HPDE6-E6E7 (cell line): ENCODE measurements around the gene SYT6.

Experiments
- DNase-seq: peaks from one replicate; pipeline ENCODE4 v3.0.0; 2011; ENCODE audit warnings: missing footprints; ENCODE audit errors: extremely low spot score

SYT6 gene

DNA sequence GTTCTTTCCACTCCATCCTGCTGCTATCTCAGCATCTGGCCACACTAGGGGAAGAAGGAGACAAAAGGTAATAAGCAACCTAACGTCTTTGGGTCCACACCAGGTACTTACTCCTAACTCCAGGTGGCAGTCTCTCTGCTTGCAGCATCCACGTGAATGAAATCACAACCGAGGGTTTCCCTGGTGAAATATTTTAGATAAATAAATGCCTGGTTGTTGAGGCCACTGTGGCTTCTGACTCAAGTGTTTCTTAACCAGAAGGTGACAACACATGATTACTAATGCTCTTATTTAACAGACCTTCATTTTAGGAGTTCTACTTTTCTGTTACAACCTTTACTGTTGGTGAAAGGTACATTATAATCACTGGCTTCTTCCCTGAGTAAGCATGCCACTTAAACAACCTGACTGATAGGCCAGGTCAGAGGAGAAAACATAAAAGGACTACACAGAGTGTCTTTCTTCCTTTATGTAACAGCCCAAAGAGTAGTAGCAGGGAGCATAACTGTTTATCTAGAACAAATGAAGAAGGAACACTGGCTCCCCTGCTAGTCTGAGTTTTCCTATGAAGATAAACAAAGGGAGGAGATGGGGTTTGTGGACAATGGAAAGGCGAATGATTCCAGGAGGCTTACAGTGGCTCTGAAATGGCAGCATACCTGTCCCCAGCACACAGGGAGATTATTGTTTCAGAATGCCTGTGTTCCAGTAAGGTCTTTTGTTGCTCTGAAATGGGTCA lies 59.9 kb downstream of the SYT6 start:
- peak; percentile 34 for DNase-seq

DNA sequence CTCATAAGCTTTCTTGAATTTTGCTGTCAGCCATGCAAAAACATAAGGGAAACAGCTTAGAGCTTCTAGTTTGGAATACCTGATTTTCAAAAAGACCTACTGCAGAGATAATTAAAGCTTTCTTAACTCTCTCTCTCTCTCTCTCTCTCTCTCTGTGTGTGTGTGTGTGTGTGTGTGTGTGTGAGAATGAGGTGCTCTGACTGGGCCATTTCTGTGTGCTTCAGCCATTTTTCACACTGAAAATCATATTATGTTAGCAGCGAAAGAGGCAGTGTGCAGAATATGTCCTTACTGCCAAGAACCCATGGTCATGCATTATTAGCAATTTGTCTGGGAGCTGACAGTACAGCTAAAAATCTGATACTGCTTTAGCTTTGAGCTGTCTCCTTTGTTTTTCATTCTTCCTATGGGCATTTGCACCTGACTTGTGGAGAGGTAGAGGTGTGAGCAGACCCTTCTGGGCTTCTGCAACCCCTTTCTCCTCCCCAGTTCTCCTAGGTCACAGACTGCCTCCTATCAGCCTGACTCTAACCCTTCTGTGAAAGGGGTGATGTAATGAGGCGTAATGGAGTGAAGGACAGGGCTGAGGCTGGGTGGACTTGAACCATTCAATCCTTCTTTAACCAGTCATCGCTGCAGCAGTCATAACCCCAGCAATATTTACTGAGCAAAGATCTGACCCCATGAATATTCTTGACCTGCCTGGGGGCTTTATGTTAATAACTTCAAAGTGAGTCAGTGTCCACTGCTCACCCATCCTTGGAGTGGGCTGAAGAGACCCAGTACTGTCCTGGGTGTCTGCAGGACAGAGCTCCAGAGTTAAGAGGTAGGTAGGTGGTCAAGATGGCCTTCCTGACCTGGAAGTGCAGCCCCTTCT lies 61.2 kb downstream of the SYT6 start:
- no peak for DNase-seq

DNA sequence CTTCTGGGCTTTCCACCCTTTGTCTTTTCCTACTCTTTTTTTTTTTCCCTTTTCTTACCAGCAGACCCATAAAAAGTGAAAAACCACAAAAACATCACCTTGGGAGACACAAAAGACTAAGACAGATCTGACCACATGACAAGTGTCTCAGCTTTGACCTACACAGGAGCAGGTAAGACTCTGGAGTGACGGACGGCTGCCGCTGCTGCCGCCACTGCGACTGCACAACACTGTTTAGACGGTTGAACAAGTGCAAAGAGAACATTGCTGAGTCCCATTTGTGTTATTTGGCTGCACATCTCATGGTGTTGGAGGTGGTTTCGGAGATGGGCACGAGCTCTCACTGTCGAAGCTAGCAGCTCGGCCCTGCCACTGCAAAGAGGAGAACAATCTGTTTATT lies 62.0 kb downstream of the SYT6 start:
- DNase-seq: no peak

DNA sequence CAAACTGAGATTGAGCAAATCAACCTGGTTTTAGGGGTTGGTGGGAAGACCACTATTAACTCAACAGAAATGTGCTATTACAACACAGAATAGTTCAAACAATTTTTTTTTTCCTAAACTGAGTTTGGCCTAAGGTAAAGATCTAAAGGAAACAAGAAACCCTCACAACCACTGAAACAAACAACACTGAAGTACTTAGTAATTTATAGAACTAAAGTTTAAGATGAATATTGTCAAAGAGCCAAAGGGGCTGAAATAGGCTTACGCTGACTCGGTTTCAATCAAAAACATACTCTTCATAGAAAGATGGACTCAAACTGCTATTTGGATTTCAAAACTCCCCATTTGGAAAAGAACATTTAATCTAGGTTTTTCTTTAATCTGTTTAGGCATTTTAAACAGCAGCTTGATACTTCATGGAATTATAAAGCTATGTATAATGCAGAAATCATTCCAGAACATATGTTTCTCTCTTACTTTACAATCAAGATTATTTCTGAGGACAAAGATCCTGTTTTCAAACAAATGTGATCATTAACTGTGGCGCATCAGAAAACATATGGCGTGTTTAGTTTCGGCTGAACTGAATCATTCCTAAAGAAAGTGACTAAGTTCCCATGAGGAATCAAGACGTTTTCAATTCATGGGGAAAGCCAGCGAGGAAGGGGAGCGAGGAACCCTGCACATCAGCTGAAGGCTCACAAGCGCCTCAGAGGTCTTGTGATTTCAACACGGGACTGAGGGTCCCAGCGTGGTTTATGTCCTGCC lies 62.7 kb downstream of the SYT6 start:
- DNase-seq: no peak

DNA sequence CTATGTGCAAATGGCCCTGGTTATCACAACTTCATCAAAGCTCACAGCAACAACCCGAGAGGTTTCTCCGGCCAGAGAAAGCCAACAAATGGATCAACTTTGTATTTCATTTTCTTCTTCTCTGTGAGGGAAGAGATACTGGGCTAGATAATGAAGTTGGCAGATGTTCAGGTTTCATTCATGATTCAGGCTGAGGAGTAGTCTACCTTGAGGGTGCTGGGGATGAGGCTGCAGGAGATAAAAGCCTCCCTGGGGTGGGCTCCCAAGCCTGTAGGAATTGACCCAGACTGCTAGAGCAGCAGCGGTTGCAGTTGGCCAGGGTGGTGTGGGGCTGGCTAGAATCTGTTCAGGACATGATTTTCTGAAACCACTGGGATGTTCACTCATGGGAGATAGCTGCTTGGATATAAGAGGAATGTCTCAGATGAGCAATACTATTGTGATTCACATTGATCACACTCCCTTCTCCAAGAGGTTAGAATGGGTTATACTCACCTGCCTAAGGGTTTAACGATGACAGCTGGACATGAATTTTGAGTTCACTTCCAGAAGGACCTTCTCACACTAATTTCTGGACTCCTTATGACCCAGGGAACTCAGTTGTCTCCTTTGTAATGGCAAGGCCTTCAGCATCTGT lies 64.0 kb downstream of the SYT6 start:
- DNase-seq: no peak

DNA sequence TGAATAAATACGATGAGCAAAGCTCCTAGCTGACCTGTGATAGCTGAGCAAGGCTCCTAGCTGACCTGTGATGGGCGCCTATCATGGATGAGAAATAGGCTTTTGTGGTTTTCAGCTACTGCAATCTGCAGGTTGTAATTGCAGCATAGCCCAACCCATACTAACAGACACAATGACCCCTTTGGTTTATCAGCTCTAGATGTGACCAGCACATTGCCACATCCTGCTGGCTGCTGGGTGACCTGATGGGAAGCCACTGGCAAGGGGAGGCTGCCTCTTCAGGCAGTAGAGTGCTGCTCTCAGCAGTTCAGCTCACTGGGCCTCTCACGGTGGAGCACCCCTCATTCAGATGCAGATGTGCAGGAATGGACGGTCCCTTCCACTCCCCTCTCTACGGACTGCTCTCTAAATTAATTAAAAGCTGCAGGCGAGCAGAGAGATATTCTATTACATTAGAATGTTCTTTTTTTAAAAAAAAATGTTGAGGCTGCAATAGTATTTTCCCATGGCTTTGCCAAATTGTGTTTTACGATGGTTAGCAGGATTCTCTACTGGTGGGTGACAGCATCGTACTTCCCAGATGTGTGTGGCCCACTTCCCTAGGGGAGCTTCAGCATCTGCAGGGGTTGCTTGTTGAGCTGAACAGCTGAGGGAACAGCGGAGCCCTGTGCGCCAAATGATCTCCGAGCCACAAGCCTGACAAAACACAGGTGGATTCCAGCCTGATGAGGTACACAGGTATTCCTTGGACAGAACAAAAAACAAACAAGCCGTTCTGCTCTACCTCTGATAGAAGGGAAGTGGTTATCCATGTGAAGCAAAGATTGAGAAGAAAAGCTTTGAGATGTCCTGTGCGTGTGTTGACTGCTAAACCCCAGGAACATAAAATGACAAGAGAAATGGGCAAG lies 65.0 kb downstream of the SYT6 start:
- DNase-seq: no peak

DNA sequence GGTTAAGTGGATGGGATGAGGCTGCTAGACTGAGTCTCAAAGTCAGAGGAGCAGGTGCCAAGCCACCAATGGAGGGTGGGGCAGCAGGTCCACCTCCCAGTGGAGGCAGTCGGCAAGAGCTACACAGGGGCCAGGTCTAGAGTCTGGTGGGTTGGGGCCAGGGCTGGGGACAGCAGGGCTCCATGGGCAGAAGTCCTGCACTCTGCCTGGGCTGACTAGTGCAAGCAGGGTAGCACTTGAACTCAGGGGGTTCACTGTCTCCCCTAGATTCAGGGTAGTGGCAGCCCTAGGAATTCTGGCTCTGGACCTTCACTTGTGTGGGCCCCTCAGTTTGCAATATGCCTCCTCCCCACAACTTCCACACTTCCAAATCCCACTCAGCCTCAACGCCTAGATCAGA lies 66.2 kb downstream of the SYT6 start:
- DNase-seq: no peak

DNA sequence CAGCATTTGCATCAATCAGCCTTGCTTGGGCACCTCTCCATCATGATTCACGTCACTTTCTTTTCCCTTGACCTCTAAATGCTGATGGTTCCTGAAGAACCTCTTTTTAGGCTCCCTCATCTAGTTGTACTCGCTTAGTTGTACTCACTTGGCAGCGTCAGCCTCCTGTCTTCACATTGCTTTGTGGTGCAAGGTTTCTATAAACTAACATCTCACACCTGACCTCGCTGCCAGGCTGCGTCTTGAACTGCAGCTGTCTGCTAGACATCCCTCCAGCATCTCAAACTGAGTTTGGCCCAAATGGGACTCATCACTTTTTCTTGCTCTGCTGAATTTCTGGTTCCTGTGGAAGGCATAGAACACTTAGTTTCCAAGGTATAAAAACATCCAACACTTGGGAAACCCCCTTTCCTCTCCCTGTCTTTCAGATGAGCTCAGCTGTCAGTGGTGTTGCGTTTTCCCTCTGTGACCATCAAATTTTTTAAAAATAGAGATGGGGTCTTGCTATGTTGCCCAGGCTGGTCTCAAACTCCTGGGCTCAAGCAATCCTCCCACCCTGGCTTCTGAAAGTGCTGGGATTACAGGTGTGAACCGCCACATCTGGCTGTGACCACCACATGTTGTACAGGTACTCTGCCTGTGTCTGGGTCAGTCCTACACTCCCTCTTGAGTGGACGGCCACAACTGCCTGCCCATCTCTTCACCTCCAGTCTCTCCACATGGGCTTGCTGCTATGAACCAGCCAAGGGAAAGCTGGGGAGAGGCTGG lies 66.9 kb downstream of the SYT6 start:
- DNase-seq: no peak

DNA sequence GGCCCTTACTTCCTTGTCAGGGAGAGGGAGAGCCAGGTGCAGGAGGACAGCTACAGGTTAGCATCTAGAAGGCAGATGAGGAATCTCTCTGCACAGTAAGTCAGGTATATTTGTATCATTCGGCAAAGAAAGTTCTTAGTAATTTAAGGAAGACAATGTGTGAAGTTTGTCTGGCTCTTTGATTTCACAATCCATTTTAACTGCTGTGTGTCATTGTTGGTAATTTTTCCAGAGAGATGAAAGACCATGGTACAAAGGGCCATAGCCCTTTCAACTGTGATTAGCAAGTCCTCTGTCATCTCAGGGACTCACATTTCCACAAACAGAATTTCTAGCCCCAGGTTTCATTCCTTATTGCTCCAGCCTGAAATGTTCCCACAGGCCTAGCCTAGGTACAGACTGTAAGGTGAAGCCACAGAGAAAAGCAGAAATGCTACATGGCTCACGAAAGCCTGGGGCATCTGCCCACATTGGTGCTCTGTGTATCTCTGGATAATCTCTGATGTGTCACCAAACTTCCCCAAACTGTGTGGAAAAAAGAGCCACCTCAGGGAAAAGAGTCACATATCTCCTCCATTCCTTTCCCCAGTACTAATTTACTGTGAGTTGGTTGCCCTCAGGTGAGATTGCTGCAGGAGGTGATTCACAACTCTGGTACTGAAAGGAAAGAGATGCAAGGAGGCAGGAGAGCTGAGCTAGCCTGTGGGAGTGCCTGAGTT lies 70.6 kb downstream of the SYT6 start:
- DNase-seq: no peak

DNA sequence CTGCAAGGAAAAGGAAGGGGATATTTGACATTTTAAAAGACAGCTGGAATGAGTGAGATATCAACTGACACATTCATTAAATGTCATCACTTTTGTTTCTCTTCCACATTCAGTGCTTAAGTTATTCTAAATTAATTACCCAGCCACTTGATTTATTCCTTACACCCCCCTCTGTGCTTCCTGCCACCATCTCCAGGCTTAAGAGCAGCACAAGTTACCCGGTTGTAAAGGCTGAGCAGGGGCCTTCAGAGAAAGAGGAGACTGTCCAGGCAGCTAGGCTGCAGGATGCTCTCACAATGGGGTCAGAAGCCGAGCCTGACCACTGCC lies 71.4 kb downstream of the SYT6 start:
- no peak for DNase-seq

DNA sequence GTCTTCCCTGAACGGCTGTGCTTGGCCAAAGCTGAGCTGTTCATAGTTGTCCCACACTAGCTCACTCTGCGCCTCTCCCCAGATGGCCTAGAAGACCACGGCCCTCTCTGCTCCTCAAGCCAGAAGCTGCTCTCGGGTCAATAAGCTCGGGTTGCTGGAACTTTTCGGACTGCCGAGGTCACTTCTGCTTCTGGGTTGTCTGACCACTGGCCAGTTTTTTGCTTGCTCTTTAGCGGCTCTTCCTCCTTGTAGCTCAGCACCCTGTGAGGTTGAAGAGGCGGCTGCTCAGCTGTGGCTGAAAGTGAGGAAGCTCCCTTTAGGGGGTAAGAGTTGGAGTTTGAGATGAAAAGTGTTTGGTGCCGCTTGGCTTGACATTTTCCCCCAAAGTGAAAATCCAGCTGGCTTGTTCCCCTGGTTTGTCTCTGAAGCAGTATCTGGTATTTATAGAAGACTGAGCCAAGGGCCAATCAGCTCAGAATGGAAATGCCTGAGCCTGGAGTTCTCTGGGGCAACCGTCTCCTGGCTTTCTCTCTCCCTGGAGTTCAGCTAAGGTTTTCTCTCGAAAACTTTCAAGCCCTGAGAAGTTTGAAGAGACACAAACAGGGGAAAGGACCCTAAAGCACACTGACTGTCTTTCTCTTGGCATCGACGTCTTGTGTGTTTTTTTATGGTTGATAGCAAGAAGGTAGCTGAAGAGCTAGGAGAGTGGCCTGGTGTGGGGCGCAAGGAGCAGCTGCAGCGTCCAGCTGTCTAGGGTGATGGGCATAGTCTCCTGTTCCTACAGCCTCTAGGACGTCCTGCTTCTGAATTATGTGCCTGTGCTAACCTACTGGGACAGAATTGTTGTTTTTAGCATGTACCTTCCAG lies 72.0 kb downstream of the SYT6 start:
- DNase-seq: no peak

DNA sequence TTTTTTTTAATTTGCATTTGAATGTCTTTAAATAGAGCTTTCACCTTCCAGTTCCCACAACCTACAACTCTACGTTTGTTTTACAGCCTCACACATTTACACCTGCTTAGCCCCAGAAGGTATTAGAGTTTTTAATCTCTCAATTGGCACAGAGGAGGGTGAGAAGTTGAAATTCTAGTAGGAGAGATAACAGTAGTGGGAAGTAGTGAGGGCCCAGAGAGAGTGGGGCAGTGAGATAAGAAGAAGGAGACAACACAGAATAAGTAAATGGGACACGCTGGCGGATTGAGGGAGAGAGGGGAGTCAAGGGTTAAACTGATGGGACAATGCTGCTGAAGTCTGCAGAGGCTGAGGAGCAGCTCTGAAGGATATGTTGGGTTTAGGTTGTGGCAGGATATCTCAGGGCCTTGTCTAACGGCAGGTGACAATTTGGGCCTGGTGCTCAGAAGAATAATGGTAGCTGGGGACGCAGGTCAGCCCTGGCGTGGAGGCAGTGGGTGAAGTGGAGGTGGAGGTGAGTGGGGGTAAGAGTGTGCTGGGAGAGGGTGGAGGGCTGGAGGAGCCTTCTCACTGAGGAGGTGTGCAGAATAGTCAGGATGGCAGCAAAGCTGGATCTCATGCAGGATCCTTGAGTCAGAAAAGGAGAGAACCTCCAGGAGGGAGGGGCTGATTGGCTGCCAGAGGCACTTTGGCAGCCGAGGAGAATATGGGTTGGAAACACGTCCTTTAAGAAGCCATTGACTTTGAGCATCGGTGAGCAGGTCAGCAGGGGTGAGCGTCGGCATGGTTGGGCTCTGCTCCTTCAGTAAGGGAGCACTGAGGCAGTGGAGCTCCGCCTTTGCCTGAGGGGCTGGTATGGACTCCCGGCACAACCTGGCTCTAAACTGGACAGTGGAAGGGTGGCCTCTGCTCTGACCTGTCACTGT lies 72.9 kb downstream of the SYT6 start:
- DNase-seq: no peak

DNA sequence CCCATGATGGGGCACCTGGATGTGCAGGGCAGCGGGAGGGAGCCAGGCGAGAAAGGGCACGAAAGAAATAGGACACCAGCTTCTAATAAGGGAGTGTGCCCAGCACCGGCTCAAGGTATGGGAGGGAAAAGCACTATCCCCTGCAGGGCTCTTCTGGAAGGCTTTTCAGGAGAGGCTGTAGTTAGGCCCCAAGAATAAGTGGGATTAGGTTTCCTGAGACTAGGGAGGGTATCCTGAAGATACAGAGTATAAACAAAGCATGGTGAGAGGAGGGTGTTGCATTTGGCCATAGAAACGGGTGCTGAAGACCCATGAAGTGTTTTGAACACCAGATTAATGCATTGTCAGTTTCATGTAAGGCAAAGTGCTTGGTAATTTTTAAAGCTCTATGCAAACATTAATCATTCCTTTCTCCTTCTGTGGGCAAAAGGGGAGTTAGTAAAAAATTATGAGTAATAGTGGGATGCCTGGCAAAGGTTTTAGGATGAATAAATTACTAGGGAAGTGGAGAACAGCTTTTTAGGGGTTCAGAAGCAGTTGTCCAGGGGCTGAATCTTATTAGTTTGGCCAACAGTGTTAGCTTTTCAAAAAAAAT lies 74.0 kb downstream of the SYT6 start:
- DNase-seq: no peak

DNA sequence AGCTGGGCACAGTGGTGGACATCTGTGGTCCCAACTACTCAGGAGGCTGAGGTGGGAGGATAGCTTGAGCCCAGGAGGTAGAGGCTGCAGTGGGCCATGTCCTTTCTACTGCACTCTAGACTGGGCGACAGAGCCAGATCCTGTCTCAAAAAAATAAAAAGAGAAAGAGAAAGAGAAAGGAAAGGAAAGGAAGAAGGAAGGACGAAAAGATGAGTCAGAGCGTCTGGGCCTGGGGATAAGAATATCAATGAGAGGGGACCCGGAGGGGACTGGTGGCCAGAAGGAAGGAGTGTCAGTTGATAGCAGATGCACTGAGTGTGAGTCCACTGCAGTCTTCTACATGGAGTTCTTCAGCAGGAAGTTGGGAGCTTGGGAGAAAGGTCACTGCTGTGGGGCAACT lies 75.6 kb downstream of the SYT6 start:
- no peak for DNase-seq

DNA sequence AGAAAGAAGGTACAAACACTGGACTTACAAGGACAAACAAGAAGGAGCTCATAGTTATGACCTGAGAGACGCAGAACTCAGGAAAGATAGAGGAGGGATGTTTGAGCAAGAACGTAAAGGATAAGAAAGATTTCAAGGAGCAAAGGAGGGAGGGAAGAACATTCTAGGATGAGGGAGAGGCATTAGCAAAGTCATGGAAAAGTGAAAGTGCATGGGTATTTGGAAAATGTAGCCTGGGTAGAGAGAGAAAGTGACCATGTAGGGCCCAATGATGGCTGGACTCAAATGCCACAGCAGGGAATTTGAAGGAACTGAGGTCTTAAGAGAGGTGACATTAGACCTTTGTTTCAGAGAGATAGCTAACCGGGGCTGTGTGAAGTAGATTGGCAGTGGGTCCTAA lies 76.5 kb downstream of the SYT6 start:
- no peak for DNase-seq

DNA sequence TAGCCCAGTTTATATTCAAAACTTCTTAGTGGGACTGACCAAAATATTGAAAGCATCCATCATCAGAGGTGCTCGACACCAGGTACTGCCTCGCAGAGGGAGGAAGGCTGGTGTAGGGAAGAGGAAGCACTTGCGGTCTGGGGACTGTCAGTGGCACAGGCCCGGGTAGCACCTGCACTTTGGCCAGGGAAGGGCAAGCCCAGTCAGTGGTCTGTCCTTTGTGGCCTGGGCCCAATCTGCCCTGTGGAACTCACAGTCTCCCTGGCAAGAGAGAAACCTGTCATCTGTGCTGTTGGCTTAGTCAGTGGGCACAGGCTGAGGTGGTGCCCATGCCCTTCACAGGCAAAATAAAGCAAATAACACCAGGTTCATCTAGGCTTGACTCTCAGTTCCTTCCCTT lies 77.4 kb downstream of the SYT6 start:
- DNase-seq: no peak

DNA sequence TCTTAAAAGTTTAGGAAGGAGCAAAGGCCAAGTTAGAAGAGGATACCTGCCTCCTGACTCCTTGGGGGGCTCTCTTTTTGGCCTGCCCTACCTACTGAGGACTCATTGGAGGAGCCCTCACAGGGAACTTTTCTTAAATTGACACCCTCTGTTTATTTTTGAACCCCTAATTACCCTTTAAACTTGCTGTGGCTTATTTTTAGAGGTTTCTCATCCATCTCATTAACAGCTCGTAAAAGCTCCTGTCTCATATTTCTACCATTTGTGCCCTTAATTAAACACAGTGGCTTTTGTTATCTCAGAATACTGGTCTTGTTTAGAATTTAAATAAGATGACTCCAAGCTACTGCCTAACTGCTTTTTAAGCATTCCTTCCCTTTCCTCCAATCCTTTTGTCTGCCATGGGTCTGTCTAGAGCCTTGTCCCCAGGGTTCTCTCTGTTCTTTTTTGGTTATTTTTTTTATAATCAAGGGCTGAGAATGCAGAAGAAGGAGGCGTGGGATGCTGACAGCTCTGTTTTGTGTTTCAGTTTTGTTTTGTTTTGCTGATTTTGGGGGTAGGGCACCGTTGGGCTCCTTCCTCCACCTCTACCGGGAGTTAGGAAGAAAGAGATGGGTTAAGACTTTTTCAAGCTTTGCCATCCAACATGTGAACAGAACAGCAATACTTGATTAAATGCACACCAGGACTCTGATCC lies 78.0 kb downstream of the SYT6 start:
- no peak for DNase-seq
